GM19395 (cell line): ENCODE data around the gene RPGRIP1L.
"Not testable (repeated sequence)": the region's sequence is repeated elsewhere in the genome, so short reads cannot be mapped to it uniquely, and the experiment has no call there.

Source experiments
- ATAC-seq: cut with Tn5 transposase; IDR thresholded peaks from one replicate; pipeline ENCODE4 v1.9.1; 2021; ENCODE audit warnings: mild to moderate bottlenecking, moderate library complexity; ENCODE audit not compliant: unreplicated experiment

Gene RPGRIP1L

GRCh38 chr16:53713403-53714204, 9.9 kb upstream of the RPGRIP1L start:
- ATAC-seq, result no peak

- no peak for ATAC-seq
Measured at GRCh38 chr16:53712065-53712464, 8.4 kb upstream of the RPGRIP1L start.

- no peak for ATAC-seq
Measured at GRCh38 chr16:53711390-53711789, 7.7 kb upstream of the RPGRIP1L start.

GRCh38 chr16:53708490-53708889, 4.8 kb upstream of the RPGRIP1L start:
- no peak for ATAC-seq

- no peak for ATAC-seq
Measured at GRCh38 chr16:53707671-53708070, 4.0 kb upstream of the RPGRIP1L start.

GRCh38 chr16:53704445-53704813, 770 bp upstream of the RPGRIP1L start:
- no peak for ATAC-seq

GRCh38 chr16:53698271-53698670, 5.4 kb downstream of the RPGRIP1L start:
- not testable (repeated sequence) for ATAC-seq

- ATAC-seq, result no peak
Measured at GRCh38 chr16:53695070-53695469, 8.6 kb downstream of the RPGRIP1L start.

- ATAC-seq, result no peak
Measured at GRCh38 chr16:53693320-53693719, 10.3 kb downstream of the RPGRIP1L start.

- ATAC-seq, result no peak
Measured at GRCh38 chr16:53692146-53692545, 11.5 kb downstream of the RPGRIP1L start.

- no peak for ATAC-seq
Measured at GRCh38 chr16:53690771-53691170, 12.9 kb downstream of the RPGRIP1L start.

- ATAC-seq, result no peak
Measured at GRCh38 chr16:53689636-53690035, 14.0 kb downstream of the RPGRIP1L start.

GRCh38 chr16:53686710-53687109, 16.9 kb downstream of the RPGRIP1L start:
- no peak for ATAC-seq

GRCh38 chr16:53685334-53685733, 18.3 kb downstream of the RPGRIP1L start:
- ATAC-seq, result not testable (repeated sequence)

- no peak for ATAC-seq
Measured at GRCh38 chr16:53681354-53681753, 22.3 kb downstream of the RPGRIP1L start.

- no peak for ATAC-seq
Measured at GRCh38 chr16:53680756-53681155, 22.9 kb downstream of the RPGRIP1L start.

GRCh38 chr16:53678756-53679343, 24.8 kb downstream of the RPGRIP1L start:
- no peak for ATAC-seq

GRCh38 chr16:53678155-53678554, 25.5 kb downstream of the RPGRIP1L start:
- ATAC-seq, result no peak

- no peak for ATAC-seq
Measured at GRCh38 chr16:53673189-53673588, 30.5 kb downstream of the RPGRIP1L start.

GRCh38 chr16:53672461-53672860, 31.2 kb downstream of the RPGRIP1L start:
- no peak for ATAC-seq

GRCh38 chr16:53668869-53669268, 34.8 kb downstream of the RPGRIP1L start:
- no peak for ATAC-seq

GRCh38 chr16:53666786-53667415, 36.8 kb downstream of the RPGRIP1L start:
- no peak for ATAC-seq
